Prostate gland (tissue), 2 donors: ENCODE results near the gene RPS14. TPM values are rescaled to one million over a fixed set of nuclear protein-coding genes. Genes with fewer than 3 reads are reported as not detected.

ENCODE experiments used
- DNase-seq: peaks from one replicate; pipeline ENCODE4 v3.0.0-alpha.2; 2019; ENCODE audit warnings: low spot score
- H3K27ac ChIP-seq, 2 donors: fragments of 200-600 bp; sonication (generic); 2 replicates each; pipeline ENCODE4 v1.5.1; 2017 to 2019
- H3K27me3 ChIP-seq: fragments of 200-600 bp; sonication (generic); replicated peaks from 2 replicates; pipeline ENCODE4 v1.5.1; 2019; ENCODE audit not compliant: insufficient read depth
- H3K36me3 ChIP-seq, 2 donors: fragments of 200-600 bp; sonication (generic); 1 replicate in 1 of 2; 2 replicates in 1 of 2; pipeline versions ENCODE4 v1.5.1 to v1.8.1; 2017 to 2019
- H3K4me1 ChIP-seq: fragments of 200-600 bp; sonication (generic); replicated peaks from 2 replicates; pipeline ENCODE4 v1.5.1; 2019
- H3K4me3 ChIP-seq, 2 donors: fragments of 200-600 bp; sonication (generic); 2 replicates each; pipeline ENCODE4 v1.5.1; 2017 to 2019
- H3K9me3 ChIP-seq: fragments of 200-600 bp; sonication (generic); 2 replicates; pipeline ENCODE4 v1.5.1; 2017
- CTCF ChIP-seq, 4 experiments: fragments of 200-600 bp in 2 of 4; fragments of 450-650 bp in 2 of 4; sonication (generic) in 2 of 4; IDR thresholded peaks; 1 replicate in 3 of 4; 2 replicates in 1 of 4; pipeline ENCODE4 v1.5.1; 2016 to 2019; ENCODE audit warnings: antibody characterized with exemption in 4 of 4, mild to moderate bottlenecking in 2 of 4, moderate library complexity in 2 of 4
- POLR2A ChIP-seq: fragments of 450-650 bp; IDR thresholded peaks from one replicate; pipeline ENCODE4 v1.6.1; 2016; ENCODE audit warnings: antibody characterized with exemption, mild to moderate bottlenecking
- POLR2AphosphoS5 ChIP-seq: sonication (generic); formaldehyde crosslinking; IDR thresholded peaks from one replicate; pipeline ENCODE4 v1.6.1; 2017; ENCODE audit warnings: antibody characterized with exemption
- WGBS: methylation state at CpG from one replicate; pipeline ENCODE4 v1.1.5; 2018; 5-methylcytosine and 5-hydroxymethylcytosine counted together
- intact Hi-C: fragments of 100-400 bp; cut with DNase I; formaldehyde crosslinking; loops from one replicate; pipeline ENCODE4 v1.14.2; 2022
- total RNA-seq, 2 donors: library from RNA; depleted of rRNA; stranded (reverse); fragments of >200 nt; gene quantifications; one replicate each; pipeline ENCODE4 v1.1.0, GENCODE V29; 2016

The RPS14 gene
- total RNA-seq, 2 donors from 2014 or later: 1,708 to 3,672 TPM

- H3K4me3 ChIP-seq: no peak overlapping the region
- WGBS: 73% methylated on average over 4 of the region's 4 CpGs
- no peak for DNase-seq
- no peaks in the 10 kb centered on the region for H3K27me3 ChIP-seq
- no peaks in the 10 kb centered on the region for H3K4me1 ChIP-seq
- no peak overlapping the region for H3K27ac ChIP-seq
- TF ChIP-seq CTCF (IDR thresholded peaks at IDR 0.05) (no peak), POLR2A (no peak), POLR2AphosphoS5 (no peak)
- H3K36me3 ChIP-seq: peaks cover 4 to 6% of the 10 kb centered on the region in 2 donors
- intact Hi-C loops: no loop called here
- no peaks in the 10 kb centered on the region for H3K9me3 ChIP-seq
These were observed 47.2 kb downstream of the RPS14 start for GRCh38 chr5:150402229-150402773.

DNA sequence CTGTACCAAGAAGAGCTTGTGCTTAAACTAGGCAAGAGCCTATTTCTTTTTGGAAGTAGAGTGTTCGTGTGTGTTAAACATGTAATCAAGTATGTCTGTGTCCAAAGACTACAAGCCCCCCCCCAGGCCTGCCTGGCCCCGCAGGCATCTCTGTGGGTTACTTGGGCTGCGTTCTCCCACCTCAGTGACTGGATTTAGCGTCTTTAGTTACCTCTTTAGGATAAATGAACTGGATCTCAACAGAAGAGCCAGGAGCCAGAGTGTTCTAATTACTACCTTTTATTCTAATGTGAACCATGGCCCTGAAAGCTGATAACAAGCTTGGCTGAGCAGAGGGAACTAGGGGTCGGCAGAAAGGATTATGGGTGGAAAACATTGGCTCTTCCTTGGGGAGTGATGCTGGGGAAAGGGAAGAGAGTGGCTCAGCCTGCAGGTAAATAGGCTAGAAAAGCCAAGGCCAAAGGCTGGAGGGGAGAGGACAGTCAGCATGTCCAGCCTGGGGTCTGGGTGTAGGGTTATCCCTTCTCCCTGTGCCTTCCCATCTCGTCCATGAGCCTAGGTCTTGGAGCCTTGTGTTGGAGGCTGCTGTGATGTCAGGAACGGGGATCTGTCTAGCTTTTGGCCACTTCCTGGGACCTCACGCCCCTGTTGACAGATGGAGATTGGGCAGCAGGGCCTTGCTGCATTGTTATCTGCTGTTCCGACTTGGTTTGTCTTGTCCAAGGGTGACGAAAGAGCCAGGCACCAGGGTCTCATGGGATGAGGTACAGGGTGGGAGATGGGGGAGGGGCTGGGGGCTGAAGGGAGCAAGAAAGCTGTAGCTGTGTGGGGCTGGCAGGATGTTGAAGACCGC lies 47.9 kb downstream of the RPS14 start:
- no peak for TF ChIP-seq CTCF (IDR thresholded peaks at IDR 0.05)
- TF ChIP-seq POLR2AphosphoS5: no peak
- no peak for TF ChIP-seq POLR2A
- Histone ChIP-seq H3K4me3 (no peak overlapping the region), H3K36me3 (peaks cover 4 to 6% of the 10 kb centered on the region in 2 donors), H3K9me3 (no peaks in the 10 kb centered on the region), H3K27ac (no peak overlapping the region), H3K4me1 (no peaks in the 10 kb centered on the region), H3K27me3 (no peaks in the 10 kb centered on the region)
- 81% methylated on average over 11 of the region's 11 CpGs for WGBS
- no peak for DNase-seq
- intact Hi-C loops: no loop called here

DNA sequence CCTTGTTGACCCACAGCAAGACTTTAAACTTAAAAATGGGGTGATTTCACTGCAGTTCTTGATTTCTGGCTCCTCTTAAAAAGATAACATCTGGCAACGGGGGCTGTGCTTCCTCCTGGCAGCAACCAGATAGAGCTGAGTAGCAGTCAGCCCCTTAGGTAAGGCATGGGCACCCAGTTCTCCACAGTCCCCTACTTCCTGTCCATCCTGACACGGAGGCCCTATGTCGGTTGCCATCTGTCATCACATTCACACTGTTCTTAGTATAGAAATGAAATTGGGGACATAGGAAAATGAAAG lies 48.5 kb downstream of the RPS14 start:
- Histone ChIP-seq H3K4me3 (no peak overlapping the region), H3K4me1 (no peaks in the 10 kb centered on the region), H3K27me3 (no peaks in the 10 kb centered on the region), H3K36me3 (peaks cover 4 to 6% of the 10 kb centered on the region in 2 donors), H3K9me3 (no peaks in the 10 kb centered on the region), H3K27ac (no peak overlapping the region)
- intact Hi-C loops: no loop called here
- WGBS: 43% methylated on average over 3 of the region's 3 CpGs
- TF ChIP-seq POLR2A: no peak
- DNase-seq: no peak

DNA sequence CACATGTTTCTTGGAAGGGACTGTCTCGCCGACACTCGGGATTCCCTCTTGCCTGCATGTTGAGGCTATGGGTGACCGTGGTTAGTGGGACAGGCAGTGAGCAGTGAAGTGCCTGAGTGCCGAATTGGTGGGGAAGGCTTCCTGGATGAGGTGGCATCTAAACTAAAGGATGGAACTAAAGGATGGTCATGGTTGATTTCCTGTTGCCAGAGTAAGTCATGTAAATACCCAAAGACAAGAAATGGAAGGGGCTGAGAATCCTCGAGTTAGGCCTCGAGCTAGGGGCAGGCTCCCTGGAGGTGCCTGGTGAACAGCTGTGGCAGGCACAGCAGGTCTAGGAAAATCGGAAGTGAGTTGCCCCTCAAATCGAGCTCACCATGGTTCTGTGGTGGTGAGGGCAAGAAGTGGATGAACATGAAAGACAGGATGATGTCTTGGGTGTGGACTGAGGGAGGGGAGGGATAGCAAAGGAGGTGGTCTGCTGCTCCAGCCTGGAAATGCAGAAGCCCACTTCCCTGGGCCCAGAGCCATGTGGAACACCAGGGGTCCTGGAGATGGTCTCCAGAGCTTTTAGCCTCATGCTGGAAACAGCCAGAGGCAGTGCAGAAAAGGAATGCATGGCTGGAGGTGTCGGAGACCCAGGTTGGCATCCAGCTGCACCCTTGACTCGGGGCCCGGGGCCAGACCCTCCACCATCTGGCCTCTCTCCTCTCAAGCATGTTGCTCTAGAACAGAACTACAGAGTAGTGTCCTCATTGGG lies 49.0 kb downstream of the RPS14 start:
- WGBS: 91% methylated on average over 11 of the region's 12 CpGs
- Histone ChIP-seq H3K9me3 (no peaks in the 10 kb centered on the region), H3K4me3 (no peak overlapping the region), H3K4me1 (no peaks in the 10 kb centered on the region), H3K36me3 (peaks cover 5 to 6% of the 10 kb centered on the region in 2 donors), H3K27me3 (no peaks in the 10 kb centered on the region), H3K27ac (no peak overlapping the region)
- TF ChIP-seq POLR2AphosphoS5 (no peak), CTCF (IDR thresholded peaks at IDR 0.05) (no peak), POLR2A (no peak)
- no peak for DNase-seq
- intact Hi-C loops: no loop called here

DNA sequence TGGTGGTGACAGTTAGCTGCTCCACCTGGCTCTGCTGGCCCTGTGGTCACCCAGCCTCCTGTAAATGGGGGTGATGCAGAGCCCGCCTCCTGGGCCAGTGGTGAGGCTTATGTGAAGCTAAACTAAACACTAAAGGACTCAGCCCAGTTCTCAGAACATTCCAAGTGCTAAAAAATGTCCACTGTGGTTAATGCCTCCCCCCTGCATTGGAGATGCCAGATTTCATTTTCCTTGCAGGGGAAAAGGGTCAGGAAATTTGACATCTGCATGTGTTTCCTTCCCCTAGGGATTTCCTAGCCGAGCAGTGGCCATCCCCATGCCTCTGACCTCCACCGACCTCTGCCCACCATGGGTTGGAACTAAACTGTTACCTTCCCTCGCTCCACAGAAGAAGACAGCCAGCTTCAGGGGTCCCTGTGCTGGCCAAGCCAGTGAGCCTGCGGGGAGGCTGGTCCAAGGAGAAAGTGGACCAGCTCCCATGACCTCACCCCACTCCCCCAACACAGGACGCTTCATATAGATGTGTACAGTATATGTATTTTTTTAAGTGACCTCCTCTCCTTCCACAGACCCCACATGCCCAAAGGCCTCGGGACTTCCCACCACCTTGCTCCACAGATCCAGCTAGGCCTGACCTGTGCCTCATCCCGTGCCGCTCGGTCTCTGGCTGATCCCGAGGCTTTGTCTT lies 49.9 kb downstream of the RPS14 start:
- no peaks in the 10 kb centered on the region for H3K27me3 ChIP-seq
- DNase-seq: no peak
- H3K36me3 ChIP-seq: peaks cover 6 to 7% of the 10 kb centered on the region in 2 donors
- H3K27ac ChIP-seq: no peak overlapping the region
- no peaks in the 10 kb centered on the region for H3K4me1 ChIP-seq
- no peak for TF ChIP-seq POLR2A
- no peak for TF ChIP-seq POLR2AphosphoS5
- no peak for TF ChIP-seq CTCF (IDR thresholded peaks at IDR 0.05)
- no peak overlapping the region for H3K4me3 ChIP-seq
- 87% methylated on average over 11 of the region's 11 CpGs for WGBS
- no peaks in the 10 kb centered on the region for H3K9me3 ChIP-seq
- intact Hi-C loops: no loop called here
